Measurements from ENCODE around the gene FIBCD1.

FIBCD1 gene

DNA sequence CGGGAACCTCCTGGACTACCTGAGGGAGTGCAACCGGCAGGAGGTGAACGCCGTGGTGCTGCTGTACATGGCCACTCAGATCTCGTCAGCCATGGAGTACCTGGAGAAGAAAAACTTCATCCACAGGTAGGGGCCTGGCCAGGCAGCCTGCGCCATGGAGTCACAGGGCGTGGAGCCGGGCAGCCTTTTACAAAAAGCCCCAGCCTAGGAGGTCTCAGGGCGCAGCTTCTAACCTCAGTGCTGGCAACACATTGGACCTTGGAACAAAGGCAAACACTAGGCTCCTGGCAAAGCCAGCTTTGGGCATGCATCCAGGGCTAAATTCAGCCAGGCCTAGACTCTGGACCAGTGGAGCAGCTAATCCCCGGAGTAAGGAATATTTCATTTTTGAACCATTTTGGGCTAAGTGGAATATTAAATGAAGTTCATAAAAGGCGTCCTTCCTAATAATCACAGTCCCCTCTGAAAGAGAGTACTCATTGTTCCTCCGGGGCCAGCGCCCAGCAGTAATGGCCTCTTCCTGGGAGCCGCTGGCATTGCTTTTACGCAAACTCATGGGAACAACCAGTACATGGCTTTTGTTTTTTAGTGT lies 66.0 kb downstream of the FIBCD1 start:
- DNase-seq: no peak

GRCh38 chr9:130872508-130872907 lies 66.5 kb downstream of the FIBCD1 start:
- no peak for DNase-seq

DNA sequence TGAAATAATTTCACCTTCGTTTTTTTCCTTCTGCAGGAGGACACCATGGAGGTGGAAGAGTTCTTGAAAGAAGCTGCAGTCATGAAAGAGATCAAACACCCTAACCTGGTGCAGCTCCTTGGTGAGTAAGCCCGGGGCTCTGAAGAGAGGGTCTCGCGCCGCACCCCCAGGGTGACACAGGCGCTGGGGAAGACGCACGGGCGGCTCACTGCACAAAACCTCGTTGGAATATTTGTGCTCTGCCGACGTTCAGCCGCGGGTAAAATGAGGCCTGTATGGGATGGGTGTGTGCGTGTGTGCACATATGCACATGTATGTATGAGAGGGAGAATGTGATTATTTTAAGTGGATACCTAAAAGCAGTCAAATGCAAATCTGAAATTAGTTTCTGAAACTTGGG lies 67.0 kb downstream of the FIBCD1 start:
- DNase-seq: no peak

GRCh38 chr9:130871395-130872062 lies 67.5 kb downstream of the FIBCD1 start:
- DNase-seq: no peak

GRCh38 chr9:130870491-130871381 lies 68.3 kb downstream of the FIBCD1 start:
- no peak for DNase-seq

DNA sequence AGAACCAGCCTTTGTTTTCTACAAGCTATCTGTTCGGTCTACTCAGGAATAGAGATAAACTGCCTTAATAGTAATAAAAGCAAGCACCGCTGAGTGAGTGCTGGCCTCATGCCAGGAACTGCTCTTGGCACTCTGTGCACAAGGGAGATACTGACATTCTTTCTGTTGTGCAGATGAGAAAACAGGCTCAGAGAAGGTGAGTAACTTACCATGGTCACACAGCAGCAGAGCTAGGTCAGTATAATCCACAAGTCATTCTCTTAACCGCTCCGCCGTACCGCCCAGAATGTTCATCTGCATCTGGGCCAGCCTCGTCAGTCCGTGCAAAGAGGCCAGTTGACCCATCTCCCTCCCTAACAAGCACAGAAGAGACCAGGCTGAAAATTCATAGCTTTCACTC lies 69.8 kb downstream of the FIBCD1 start:
- no peak for DNase-seq

- no peak for DNase-seq
These were observed 70.8 kb downstream of the FIBCD1 start for GRCh38 chr9:130868230-130868629.

- no peak for DNase-seq
These were observed 71.5 kb downstream of the FIBCD1 start for GRCh38 chr9:130867556-130867955.

GRCh38 chr9:130866474-130866965 lies 72.5 kb downstream of the FIBCD1 start:
- peak; percentile 57 for DNase-seq

- no peak for DNase-seq
These were observed 73.1 kb downstream of the FIBCD1 start for GRCh38 chr9:130865921-130866320.

GRCh38 chr9:130864541-130864940 lies 74.5 kb downstream of the FIBCD1 start:
- no peak for DNase-seq

DNA sequence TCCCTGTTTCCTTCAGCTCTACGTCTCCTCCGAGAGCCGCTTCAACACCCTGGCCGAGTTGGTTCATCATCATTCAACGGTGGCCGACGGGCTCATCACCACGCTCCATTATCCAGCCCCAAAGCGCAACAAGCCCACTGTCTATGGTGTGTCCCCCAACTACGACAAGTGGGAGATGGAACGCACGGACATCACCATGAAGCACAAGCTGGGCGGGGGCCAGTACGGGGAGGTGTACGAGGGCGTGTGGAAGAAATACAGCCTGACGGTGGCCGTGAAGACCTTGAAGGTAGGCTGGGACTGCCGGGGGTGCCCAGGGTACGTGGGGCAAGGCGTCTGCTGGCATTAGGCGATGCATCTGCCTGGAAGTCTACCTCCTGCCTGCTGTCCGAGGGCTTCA lies 76.3 kb downstream of the FIBCD1 start:
- no peak for DNase-seq

DNA sequence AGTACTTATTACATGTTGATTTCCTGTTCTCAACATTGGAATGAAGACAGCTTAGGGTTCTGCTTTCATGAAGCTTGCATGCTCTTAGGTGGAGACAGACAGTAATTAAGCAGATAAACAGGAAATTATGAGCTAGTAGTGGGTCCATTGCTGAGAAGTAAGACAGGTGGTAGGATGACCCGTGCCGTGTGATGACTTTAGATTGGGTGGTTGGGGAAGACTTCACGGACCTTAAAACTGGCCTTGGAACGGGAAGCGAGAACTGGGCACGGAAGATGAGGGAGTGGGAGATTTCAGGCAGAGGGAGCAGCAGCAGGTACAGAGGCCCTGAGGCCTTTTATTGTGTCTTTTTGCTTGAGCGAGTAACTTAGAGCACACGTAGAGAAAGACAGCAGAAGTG lies 76.8 kb downstream of the FIBCD1 start:
- no peak for DNase-seq

DNA sequence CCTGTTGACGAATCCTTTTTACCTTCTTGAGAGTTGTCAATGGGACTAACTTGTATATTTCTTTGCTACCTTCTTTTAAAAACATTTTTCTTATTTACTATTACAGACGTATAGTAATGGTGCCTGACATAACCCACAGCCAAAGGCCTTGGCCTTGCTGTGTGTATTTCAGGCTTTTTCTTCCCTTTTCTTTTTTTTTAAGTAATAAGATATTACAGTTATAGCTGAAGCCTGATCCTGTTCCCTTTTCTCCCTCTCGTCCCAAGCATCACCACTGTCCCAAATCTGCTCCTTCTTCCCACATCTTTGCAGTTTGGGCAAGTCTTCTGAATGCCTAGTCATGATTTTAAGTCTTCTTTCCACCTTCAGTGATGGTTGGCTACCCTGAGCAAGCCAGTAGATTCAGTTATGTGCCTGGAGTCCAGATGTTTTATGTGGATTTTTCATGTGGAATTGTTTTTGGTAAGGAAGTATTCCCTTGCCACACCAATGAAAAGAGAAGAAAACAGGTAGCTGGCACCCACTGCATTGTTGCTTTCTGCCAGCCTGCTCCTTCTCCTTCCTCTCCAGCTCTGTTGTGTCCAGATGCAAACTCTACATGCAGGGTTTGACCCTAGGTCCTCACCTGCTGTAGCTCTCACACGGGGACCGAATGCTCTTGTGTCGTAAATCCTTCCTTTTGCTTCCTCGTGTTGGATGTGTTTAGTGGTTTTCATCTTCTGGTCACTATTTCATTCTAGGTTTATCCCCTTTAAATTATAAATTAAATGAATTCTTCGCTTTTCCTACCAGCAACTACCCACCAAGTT lies 77.5 kb downstream of the FIBCD1 start:
- no peak for DNase-seq

DNA sequence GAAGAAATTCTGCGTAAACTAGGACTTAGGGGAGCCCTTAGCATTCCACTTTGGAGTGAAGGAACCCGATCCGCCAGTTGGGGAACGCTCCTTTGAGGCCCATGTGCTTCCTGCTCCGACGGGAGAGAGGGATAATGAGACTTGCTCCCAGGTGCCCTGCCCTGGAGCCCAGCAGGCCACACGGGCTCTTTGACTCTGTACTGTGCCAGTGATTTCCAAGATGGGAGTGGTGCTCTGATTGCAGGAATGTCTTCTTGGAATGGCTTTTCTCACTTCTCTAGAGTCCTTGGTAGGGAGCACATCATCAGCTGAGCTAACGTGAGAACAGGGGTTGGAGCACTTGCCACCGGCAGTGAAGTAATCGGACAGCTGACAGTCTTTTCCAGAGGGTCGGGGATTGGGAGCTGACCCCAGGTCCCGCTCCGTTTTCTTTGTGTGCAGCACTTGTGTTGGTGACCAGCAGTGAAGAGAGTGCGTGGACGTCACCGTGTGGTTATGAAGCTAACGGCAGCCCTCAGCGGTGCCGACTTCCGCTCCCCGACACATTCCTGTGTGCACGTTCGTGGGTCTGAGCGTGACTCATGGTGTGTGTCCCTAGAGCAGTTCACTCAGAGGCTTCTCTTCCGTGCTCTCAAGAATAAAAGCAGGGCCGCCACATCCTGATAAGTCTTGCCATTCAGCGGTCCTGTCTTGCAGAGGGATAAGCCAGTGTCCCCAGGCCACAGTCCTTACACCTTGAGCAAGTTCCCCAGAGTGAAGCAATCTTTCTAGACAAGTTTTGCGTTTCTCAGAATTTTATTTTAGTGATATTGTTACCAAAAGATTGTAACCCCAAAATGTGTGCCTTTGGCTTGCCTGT lies 78.4 kb downstream of the FIBCD1 start:
- DNase-seq: no peak

DNA sequence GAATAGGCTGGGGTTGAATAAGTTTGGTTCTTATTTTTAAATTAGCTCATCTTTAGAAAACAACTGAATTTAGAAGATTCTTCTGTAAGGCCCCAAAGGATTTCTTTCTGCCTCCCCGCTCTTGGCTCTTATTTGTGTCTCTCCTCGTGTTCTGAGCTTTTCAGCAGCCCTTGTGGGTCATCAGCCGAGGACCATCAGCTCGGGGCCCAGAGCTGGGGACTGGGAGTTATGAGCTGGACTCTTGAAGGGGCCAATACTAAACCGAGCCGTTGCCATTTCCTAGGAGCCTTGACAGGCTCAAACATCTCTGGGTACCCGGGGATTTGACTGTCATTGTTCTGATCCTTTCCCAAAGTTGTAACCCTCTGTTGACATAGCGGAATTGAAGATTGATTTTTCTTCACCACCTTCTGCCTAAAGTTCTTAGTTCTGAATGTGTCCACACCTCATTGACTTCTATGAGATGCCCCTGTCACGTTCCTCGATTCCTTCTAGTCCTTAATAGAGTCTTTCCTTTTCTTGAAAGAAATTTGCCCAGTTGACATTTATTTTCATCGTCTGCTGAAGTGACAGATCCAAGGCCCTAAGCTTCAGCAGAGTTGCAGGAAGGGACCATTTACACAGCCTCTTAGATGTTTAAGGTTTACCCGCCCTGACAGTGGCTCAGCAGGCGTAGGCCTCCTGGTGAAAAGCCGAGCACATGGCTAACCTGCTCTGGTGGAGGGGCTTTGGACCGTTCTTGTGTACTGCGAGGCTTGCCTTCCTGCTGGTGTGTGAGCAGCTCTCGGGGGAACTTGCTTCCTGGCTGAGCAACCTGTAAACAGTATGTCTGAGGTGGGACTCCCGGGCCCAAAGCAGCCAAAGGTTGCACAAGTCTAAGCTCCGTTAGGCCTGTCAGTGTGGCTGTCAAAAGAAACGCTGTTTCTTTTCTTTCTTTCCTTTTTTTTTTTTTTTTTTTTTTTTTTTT lies 80.0 kb downstream of the FIBCD1 start:
- DNase-seq: no peak

GRCh38 chr9:130857864-130858738 lies 80.9 kb downstream of the FIBCD1 start:
- DNase-seq: no peak

DNA sequence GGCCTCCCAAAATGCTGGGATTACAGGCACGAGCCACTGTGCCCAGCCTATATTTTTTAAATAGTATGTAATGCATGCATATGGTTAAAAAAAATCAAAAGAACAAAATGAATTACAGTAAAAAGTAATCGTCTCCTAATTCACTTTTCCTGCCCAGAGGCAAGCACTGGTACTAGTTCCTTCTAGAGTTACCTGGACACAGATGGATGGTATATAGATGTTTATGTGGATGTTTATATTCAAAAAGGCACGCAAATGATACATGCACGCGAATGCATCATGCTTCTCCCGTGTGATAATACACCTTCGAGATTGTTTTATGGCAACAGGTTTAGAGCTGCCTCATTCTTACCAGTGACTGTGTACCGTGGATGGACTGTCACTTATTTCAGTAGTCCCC lies 82.6 kb downstream of the FIBCD1 start:
- no peak for DNase-seq

DNA sequence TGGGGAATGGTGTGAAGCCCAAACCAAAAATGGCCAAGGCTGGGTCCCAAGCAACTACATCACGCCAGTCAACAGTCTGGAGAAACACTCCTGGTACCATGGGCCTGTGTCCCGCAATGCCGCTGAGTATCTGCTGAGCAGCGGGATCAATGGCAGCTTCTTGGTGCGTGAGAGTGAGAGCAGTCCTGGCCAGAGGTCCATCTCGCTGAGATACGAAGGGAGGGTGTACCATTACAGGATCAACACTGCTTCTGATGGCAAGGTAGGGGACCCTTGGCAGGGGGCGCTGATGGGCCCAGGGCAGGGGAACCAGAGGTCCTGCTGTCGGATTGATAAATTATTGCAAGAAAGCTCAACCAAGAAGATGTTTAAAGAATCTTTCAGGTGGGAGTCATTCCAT lies 84.2 kb downstream of the FIBCD1 start:
- DNase-seq: no peak

GRCh38 chr9:130854092-130854491 lies 85.0 kb downstream of the FIBCD1 start:
- DNase-seq: no peak
